DND-41 (cell line): Measurements from ENCODE around the gene VPS37B.
"Not testable (repeated sequence)": the region's sequence is repeated elsewhere in the genome, so short reads cannot be mapped to it uniquely, and the experiment has no call there.

Source experiments
- ATAC-seq: fragments of 200-7000 bp; cut with Tn5 transposase; 3 replicates; pipeline ENCODE4 v1.9.1; 2021; ENCODE audit warnings: low read depth; ENCODE audit not compliant: insufficient read depth
- DNase-seq: peaks from one replicate; pipeline ENCODE4 v3.0.0-alpha.2; 2020
- H2AFZ ChIP-seq: 2 replicates; pipeline ENCODE4 v1.6.0; 2012; ENCODE audit warnings: low read depth, low read length
- H3K27ac ChIP-seq: 2 replicates; pipeline ENCODE4 v1.5.1; 2012; ENCODE audit warnings: low read length, inconsistent platforms
- H3K27me3 ChIP-seq: fragments of 200-600 bp; sonication (generic); 2 replicates; pipeline ENCODE4 v1.6.0; 2012; ENCODE audit warnings: low read length, mild to moderate bottlenecking, inconsistent platforms; ENCODE audit not compliant: insufficient read depth, poor library complexity
- H3K36me3 ChIP-seq: 2 replicates; pipeline ENCODE4 v1.5.1; 2012; ENCODE audit warnings: low read length, inconsistent platforms; ENCODE audit not compliant: insufficient read depth
- H3K4me1 ChIP-seq: 2 replicates; pipeline ENCODE4 v1.5.1; 2012; ENCODE audit warnings: mild to moderate bottlenecking, low read length; ENCODE audit not compliant: insufficient read depth
- H3K4me2 ChIP-seq: 2 replicates; pipeline ENCODE4 v1.6.0; 2012; ENCODE audit warnings: mild to moderate bottlenecking, moderate library complexity, low read length, inconsistent platforms; ENCODE audit not compliant: insufficient read depth
- H3K4me3 ChIP-seq, 2 experiments: fragments of 200-600 bp in 1 of 2; shearing (Covaris generic) in 1 of 2; 2 replicates each; pipeline ENCODE4 v1.5.1; 2012 to 2016; ENCODE audit warnings: inconsistent platforms in 2 of 2, low read length in 2 of 2, mild to moderate bottlenecking in 2 of 2, low read depth in 1 of 2, moderate library complexity in 1 of 2
- H3K79me2 ChIP-seq: 2 replicates; pipeline ENCODE4 v1.6.0; 2012; ENCODE audit warnings: low read length, inconsistent platforms; ENCODE audit not compliant: insufficient read depth
- H3K9ac ChIP-seq: 2 replicates; pipeline ENCODE4 v1.6.0; 2012; ENCODE audit warnings: low read depth, mild to moderate bottlenecking, inconsistent platforms, low read length, moderate library complexity
- H3K9me3 ChIP-seq: 2 replicates; pipeline ENCODE4 v1.5.1; 2012; ENCODE audit warnings: low read length, moderate library complexity, mild to moderate bottlenecking, inconsistent platforms; ENCODE audit not compliant: insufficient read depth, severe bottlenecking
- H4K20me1 ChIP-seq: 2 replicates; pipeline ENCODE4 v1.6.0; 2012; ENCODE audit warnings: low read length; ENCODE audit not compliant: insufficient read depth
- CTCF ChIP-seq: IDR thresholded peaks from 2 replicates; pipeline ENCODE4 v1.5.1; 2012; ENCODE audit warnings: borderline replicate concordance, low read length, moderate library complexity, mild to moderate bottlenecking; ENCODE audit not compliant: poor library complexity, severe bottlenecking; ENCODE audit errors: extremely low read depth
- EZH2 ChIP-seq: IDR thresholded peaks from 3 replicates; pipeline ENCODE4 v1.6.1; 2012; ENCODE audit warnings: borderline replicate concordance, low read depth, mild to moderate bottlenecking, moderate library complexity, low read length, inconsistent platforms; ENCODE audit not compliant: severe bottlenecking

The VPS37B gene

GRCh38 chr12:122909442-122910288 is 13.7 kb upstream of the VPS37B start:
- Histone ChIP-seq H3K79me2 (no peaks in the 10 kb centered on the region), H3K9me3 (no peaks in the 10 kb centered on the region), H3K9ac (no peak overlapping the region), H3K27ac (no peak overlapping the region), H3K4me3 (no peak overlapping the region), H3K36me3 (no peaks in the 10 kb centered on the region), H3K4me1 (no peaks in the 10 kb centered on the region), H2AFZ (no peak overlapping the region), H3K27me3 (no peaks in the 10 kb centered on the region), H4K20me1 (no peaks in the 10 kb centered on the region), H3K4me2 (no peak overlapping the region)
- TF ChIP-seq CTCF (no peak), EZH2 (no peak)
- DNase-seq (no peak), ATAC-seq (no peak)

GRCh38 chr12:122908915-122909314 is 13.0 kb upstream of the VPS37B start:
- Histone ChIP-seq H3K27ac (no peak overlapping the region), H3K36me3 (no peaks in the 10 kb centered on the region), H3K79me2 (no peaks in the 10 kb centered on the region), H2AFZ (no peak overlapping the region), H3K27me3 (no peaks in the 10 kb centered on the region), H3K4me2 (no peak overlapping the region), H3K4me3 (no peak overlapping the region), H4K20me1 (no peaks in the 10 kb centered on the region), H3K4me1 (no peaks in the 10 kb centered on the region), H3K9me3 (no peaks in the 10 kb centered on the region), H3K9ac (no peak overlapping the region)
- TF ChIP-seq EZH2: no peak
- no peak for TF ChIP-seq CTCF
- ATAC-seq: no peak
- no peak for DNase-seq

GRCh38 chr12:122905258-122905657 is 9.3 kb upstream of the VPS37B start:
- H3K36me3 ChIP-seq, H3K9ac ChIP-seq, H3K27ac ChIP-seq, H3K27me3 ChIP-seq, H3K4me3 ChIP-seq, H3K4me2 ChIP-seq, H4K20me1 ChIP-seq, ATAC-seq, H3K4me1 ChIP-seq, DNase-seq, H3K79me2 ChIP-seq, H3K9me3 ChIP-seq, H2AFZ ChIP-seq: not testable (repeated sequence)

GRCh38 chr12:122903693-122904034 is 7.7 kb upstream of the VPS37B start:
- Histone ChIP-seq H4K20me1 (no peaks in the 10 kb centered on the region), H3K9me3 (no peaks in the 10 kb centered on the region), H3K4me2 (no peak overlapping the region), H2AFZ (no peak overlapping the region), H3K36me3 (no peaks in the 10 kb centered on the region), H3K27me3 (peaks cover 3% of the 10 kb centered on the region), H3K27ac (no peak overlapping the region), H3K9ac (no peak overlapping the region), H3K4me1 (peaks cover 15% of the 10 kb centered on the region), H3K4me3 (no peak overlapping the region), H3K79me2 (no peaks in the 10 kb centered on the region)
- TF ChIP-seq CTCF: no peak
- no peak for TF ChIP-seq EZH2
- DNase-seq (no peak), ATAC-seq (no peak)
